GM23338 (cell line): ENCODE data around the gene C4A.
"Not testable (repeated sequence)": the region's sequence is repeated elsewhere in the genome, so short reads cannot be mapped to it uniquely, and the experiment has no call there.

Experiments used
- CTCF ChIP-seq, 2 experiments: fragments of 200-600 bp in 1 of 2; sonication (generic) in 1 of 2; conservative IDR thresholded peaks; 2 replicates each; pipeline versions ENCODE4 v1.5.1 to v1.6.1; 2016 to 2017; ENCODE audit warnings: antibody characterized with exemption in 2 of 2, low read depth in 2 of 2, mild to moderate bottlenecking in 2 of 2, moderate library complexity in 1 of 2
- EZH2 ChIP-seq: fragments of 200-600 bp; sonication (generic); IDR thresholded peaks from one replicate; pipeline ENCODE4 v1.8.0; 2017; ENCODE audit warnings: antibody characterized with exemption, mild to moderate bottlenecking, low read depth; ENCODE audit not compliant: unreplicated experiment
- POLR2AphosphoS5 ChIP-seq: IDR thresholded peaks from 2 replicates; pipeline ENCODE4 v1.6.1; 2016; ENCODE audit warnings: antibody characterized with exemption, low read depth
- TF ChIP-seq, protein P1 (sequence below): IDR thresholded peaks from one replicate; pipeline ENCODE4 v1.6.1; 2018; ENCODE audit warnings: antibody characterized with exemption; ENCODE audit not compliant: unreplicated experiment

DNA sequence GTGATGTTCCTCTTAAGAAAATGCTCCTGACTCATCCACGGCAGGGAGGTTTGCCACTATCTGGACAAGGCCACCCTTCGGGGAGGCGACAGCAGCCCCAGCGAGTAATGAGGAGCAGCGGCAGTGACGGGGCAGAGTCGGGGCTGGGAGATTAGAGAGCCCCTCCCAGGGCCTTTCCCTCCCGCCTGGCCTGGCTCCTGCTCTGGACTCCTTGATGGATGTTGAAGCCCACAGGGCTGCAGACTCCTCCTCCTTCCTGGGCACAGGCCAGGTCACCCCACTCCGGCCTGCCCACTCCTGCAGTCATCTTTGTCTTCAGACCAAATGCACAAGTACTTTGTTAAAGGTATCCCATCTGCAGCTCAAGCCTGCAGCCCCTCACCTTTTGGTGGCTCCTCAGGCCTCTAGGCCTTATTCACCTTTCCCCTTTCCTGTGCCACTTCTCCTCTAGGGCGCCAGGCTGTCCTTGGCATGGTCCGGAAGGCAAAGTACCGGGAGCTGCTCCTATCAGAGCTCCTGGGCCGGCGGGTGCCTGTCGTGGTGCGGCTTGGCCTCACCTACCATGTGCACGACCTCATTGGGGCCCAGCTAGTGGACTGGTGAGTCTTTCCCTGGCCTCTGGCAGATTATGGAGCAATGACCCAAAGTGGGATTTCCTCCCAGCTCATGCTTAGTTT lies 31.2 kb downstream of the C4A start:
- TF ChIP-seq POLR2AphosphoS5; CTCF (conservative IDR thresholded peaks at IDR 0.05; ENCODE audit: low read depth in 2 of 2); EZH2: not testable (repeated sequence)
- TF ChIP-seq, protein P1, sequence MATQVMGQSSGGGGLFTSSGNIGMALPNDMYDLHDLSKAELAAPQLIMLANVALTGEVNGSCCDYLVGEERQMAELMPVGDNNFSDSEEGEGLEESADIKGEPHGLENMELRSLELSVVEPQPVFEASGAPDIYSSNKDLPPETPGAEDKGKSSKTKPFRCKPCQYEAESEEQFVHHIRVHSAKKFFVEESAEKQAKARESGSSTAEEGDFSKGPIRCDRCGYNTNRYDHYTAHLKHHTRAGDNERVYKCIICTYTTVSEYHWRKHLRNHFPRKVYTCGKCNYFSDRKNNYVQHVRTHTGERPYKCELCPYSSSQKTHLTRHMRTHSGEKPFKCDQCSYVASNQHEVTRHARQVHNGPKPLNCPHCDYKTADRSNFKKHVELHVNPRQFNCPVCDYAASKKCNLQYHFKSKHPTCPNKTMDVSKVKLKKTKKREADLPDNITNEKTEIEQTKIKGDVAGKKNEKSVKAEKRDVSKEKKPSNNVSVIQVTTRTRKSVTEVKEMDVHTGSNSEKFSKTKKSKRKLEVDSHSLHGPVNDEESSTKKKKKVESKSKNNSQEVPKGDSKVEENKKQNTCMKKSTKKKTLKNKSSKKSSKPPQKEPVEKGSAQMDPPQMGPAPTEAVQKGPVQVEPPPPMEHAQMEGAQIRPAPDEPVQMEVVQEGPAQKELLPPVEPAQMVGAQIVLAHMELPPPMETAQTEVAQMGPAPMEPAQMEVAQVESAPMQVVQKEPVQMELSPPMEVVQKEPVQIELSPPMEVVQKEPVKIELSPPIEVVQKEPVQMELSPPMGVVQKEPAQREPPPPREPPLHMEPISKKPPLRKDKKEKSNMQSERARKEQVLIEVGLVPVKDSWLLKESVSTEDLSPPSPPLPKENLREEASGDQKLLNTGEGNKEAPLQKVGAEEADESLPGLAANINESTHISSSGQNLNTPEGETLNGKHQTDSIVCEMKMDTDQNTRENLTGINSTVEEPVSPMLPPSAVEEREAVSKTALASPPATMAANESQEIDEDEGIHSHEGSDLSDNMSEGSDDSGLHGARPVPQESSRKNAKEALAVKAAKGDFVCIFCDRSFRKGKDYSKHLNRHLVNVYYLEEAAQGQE: not testable (repeated sequence)
